GM10847 (cell line): ENCODE measurements around the gene NPHP4.

Source experiments
- POLR2A ChIP-seq: IDR thresholded peaks from 2 replicates; pipeline ENCODE4 v1.6.1; 2011; ENCODE audit not compliant: insufficient read length; ENCODE audit errors: extremely low read depth

The NPHP4 gene

DNA sequence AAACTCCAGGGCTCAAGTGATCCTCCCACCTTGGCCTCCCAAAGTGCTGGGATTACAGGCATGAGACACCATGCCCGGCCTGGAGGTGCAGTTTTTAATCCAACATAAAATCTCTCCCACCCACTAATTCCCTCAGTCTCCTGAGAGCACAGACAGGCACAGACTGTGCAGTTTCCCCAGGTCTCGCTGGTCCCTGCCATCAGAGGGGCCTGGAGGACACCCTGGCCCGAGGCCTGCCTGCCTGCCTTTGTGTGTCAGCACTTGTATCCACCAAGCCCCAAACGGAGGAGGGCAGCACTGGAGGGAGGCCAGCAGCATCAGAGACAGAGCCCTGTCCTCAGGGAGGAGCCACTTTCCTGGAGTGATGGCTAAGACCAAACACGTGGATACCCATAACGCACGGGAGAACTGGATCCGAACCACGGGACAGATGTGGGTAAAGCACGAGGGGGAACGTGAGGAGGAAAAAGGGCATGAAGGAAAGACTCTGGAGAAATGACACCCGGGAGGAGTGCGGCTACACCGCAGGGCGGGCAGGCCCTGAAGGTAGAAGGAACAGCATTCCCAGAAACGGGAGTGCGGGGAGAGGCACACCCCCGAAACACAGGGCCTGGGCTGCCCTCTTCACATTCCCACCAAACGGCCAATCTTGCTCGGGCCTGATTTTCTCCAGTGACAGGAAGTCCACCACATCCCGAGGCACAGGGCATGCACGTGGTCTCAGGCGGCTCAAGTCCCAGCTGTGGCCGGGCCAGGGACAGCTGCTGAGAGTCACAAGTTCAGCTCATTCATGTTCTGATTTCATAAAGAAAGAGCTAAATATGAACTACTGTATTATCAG lies 29.7 kb downstream of the NPHP4 start:
- TF ChIP-seq POLR2A = no peak

DNA sequence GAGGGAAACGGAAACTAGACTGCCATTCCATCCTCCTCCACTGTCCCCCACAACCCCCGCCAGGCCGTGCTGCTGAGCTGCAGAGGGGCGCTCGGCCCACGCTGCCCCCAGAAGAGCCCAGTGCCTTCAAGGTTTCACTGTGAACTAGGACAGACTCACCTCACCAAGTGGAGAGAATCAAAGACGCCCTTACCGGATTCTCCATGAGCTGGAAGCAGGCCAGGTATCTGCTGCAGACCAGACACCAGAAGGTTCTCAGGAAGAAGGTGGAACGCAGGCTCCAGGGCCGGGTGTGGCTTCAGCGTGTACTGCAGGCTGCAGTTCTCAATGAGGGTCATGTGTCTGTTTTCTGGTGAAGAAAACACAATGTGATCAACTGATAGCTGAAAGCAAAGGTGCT lies 30.6 kb downstream of the NPHP4 start:
- TF ChIP-seq POLR2A = no peak

DNA sequence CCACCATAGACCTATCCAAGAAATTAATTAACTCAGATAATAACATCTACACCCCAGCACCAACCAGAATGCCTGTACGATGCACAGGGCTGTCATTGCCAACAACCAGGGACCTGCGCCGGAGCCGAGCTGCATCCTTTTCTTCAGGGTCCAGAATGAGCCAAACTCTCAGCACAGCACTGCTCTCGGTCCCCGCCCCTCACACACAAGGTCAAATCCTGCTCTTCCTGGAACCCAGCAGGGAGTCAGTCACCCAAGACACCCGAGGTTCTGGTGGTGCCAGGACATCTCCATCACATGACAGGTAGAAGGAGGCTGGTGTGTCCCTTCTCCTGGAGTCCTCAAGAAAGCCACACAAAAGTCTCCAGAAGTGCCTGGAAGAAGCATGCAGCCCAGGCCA lies 31.9 kb downstream of the NPHP4 start:
- TF ChIP-seq POLR2A = no peak

DNA sequence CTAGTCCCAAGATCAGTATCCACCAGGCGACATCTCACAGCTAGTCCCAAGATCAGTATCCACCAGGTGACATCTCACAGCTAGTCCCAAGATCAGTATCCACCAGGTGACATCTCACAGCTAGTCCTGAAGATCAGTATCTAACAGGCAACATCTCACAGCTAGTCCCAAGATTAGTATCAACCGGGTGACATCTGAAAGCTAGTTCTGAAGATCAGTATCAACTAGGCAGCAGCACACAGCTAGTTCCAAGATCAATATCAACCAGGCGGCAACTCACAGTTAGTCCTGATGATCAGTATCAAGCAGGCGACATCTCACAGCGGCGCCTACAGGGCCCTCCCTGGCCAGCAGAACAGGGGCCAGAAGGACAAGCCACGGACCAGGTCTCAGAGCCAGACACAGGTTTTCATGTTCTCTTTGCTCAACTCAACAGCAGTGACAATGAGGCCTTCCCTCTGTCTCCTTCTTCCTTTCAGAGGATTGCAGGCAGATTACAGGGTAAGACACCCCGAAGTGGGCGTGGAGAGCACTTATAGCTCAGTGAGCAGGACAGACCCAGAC lies 32.5 kb downstream of the NPHP4 start:
- no peak for TF ChIP-seq POLR2A

DNA sequence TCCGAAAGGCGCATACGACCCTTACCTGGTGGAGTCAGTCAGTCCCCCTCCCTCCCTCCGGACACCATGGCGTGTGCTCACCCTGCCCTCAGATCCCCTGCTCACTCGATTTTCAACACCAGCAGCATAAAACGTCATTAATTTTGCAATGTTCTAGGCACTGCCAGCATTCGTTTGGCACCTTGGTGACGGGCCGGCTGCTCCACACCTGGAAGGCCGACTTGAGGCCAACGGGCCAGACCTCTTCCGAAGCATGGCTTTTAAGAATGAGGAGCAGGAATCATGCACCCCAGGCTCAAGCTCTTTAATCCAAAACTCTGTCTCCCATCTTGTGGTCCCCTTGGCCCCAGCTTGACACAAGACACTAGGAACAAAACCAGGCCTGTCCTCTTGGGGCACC lies 33.1 kb downstream of the NPHP4 start:
- TF ChIP-seq POLR2A = no peak

DNA sequence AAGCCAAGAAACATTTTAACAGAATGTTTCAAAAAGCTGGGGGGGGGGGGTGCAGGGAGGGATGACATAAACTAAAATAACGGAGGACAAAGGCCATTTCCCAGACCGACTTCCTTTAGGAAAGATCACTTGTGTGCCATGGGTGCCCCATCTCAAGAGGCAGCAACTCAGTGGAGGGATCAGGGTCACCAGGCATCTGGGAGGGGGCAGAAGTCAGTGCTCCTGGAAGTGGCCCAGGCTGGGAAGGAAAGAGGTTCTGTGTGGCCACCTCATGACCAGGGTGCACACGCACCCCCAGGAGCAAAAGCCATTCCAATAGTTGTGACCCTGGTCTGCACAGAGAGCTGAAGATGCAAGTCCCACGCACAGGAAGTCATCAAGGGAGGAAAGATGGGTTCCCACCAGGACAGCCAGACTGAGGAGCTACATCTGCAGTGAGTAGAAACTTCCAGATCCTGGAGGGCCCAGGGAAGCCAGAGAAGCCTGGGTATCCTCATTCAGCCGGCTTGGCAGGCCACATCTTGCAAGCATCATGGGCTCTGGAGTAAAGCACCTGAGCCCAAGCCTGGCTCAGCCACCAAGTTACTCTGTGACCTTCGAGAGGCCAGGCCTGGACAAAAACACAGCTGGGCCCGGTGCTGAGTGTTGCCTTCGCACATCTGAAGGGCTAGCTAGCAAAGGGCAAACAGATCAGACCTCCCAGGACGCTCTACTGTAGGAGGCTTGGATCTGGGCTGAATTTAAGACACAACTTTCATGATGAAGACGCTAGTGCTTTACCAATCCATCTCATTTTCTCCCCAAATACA lies 36.0 kb downstream of the NPHP4 start:
- TF ChIP-seq POLR2A = no peak

DNA sequence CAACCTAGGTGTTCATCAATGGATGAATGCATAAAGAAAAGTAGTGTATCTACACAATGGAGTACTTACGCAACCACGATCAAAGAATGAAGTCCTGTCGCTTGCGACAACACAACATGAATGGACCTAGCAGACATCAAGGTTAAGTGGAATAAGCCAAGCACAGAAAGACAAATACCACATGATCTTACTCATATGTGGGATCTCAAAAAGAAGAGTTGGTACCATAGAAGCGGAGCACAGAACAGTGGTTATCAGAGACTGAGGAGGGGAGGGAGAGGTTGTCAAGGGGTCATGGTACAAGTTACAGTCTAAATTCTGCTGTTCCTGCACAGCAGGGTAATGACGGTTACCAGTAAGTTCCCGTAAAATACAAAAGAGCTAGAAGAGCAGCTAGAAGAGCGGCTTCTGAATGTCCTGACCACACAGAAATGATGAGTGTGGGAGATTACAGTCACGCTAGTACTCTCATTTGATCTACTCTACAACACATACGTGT lies 36.7 kb downstream of the NPHP4 start:
- no peak for TF ChIP-seq POLR2A

DNA sequence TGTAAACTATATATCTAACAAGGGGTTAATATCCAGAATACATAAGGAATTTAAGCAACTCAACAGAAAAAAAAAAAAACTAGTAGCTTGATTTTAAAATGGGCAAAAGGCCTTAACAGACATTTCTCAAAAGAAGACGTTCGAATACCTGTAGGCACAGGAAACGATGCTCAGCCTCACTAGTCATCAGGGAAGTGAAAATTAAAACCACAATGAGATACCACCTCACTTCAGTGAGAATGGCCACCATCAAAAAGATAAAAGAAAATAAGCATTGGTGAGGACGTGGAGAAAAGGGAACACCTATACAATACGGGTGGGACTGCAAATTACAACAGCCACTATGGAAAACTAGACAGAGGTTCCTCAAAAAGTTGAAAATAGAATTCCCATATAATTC lies 37.3 kb downstream of the NPHP4 start:
- TF ChIP-seq POLR2A = no peak

DNA sequence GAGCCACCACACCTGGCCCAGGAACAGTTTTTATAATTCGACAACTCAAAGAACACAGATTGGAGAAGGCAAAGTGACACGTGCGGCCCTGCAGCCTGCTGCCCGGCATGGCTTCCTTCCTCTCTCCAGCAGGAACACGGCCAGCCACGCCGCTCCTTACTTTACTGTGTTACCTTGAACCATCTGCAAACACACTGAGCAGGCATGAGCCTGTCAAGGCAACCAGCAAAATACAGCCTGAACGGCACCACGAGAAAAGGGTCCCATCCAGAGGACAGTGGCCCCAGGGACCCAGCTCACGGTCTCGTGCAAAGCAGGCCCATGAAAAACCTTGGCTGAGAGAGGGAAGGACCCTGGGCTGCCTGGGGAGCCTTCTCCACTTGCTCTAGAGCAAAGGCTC lies 38.8 kb downstream of the NPHP4 start:
- TF ChIP-seq POLR2A = no peak

DNA sequence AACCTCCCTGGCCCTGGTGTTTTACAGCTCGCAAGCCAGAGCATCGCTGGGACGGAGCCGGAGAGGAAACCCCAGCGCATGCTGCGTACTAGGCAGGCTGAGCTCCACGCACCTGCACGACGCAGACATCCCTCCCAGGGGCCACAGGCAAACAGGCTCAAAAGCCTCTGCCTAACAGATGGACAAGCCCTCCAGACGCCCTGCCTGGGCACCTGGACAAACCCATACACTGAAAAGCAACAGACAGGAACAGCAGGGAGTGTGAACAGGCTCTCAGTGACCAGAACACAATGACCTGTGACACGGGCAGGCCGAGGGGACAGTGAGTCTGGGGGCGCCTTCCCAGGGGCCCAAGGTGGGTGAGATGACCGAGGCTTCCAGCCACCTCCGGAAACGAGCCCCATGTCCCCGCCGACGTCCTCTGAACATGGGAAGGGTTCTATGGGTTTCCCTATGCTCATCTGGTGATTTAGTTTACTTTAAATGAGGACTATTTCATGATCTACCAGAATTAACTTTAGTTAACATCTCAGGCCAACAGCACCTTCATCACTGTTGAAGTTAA lies 40.3 kb downstream of the NPHP4 start:
- TF ChIP-seq POLR2A = no peak

DNA sequence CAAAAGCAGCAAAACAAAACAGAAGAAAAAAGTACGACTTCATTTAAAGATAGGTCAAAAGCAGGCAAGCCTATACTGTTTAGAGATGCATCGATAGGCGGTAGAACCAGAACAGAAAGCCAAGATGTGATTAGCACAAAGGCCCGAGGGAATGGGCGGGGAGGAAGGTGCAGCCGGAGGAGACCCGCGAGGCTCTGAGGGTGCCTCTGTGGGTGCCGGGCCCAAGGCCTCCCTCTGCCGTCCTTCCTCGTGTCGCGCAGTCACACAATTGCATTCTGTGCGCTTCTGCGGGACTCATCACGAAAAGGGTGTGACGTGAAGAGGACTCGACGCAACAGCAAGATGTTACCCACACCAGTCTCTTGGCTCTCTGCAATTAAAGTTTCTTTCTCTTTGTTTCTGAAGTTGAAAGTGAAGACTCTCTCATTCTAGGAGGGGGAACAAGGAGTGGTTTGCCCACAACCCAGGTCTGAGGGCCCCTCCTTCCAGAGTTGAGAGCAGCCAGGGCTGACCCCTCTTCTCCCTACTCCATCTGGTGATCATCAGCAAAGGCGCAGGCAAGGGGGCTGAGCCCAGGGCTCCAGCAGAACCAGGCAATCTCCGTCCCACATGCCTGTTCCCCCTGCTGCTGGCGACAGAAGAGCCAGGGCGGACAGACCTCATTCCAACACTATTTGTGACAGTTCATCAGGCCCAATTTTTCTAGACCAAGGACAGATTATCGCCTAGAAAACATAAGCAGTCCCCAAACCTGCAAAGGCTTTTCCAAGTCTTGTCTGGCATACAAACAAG lies 41.0 kb downstream of the NPHP4 start:
- TF ChIP-seq POLR2A = no peak

DNA sequence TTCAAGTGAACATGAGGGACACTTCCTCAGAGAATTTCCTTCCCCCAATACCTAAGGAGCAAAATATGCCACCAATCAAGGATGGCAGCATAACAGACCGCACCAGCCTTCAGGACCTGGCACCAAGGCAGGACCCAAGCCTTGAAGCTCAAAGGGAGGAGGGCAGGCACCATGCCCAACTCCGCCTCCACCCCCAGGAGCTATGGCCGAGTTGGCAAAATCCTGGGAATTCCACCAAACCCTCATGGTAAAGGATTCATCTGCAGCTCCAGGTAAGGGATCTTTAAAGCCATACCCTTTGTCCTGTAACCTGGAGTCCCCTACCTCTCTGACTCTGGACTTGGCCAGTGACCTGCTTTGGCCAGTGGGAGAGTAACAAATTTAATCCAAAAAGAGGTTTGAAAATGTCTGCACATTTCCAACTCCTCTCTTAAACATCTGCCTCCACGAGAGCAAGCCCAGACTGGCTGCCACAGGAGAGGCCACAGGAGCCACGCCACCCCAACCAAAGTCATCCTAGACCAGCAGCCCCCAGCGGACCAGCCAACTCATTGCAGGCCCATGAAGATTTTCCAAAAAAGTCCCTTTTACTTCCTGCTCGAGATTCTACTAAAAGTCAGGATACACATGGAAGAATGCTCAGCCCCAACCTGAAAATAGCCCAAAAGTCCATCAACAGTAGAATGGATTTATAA lies 41.9 kb downstream of the NPHP4 start:
- TF ChIP-seq POLR2A = no peak

DNA sequence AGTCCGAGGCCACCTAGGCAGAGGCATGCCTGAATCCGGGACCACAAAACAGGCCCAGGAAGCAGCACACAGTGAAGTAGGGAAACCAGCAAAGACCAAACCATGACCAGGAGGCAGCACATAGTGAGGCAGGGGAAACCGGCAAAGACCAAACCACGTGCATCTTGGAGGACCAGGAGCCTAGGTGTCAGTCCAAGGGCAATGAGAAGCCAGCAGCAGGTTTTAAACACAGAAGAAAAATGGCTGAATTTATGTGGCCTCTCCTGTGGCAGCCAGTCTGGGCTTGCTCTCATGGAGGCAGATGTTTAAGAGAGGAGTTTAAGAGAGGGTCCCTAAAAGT lies 42.5 kb downstream of the NPHP4 start:
- TF ChIP-seq POLR2A = no peak

DNA sequence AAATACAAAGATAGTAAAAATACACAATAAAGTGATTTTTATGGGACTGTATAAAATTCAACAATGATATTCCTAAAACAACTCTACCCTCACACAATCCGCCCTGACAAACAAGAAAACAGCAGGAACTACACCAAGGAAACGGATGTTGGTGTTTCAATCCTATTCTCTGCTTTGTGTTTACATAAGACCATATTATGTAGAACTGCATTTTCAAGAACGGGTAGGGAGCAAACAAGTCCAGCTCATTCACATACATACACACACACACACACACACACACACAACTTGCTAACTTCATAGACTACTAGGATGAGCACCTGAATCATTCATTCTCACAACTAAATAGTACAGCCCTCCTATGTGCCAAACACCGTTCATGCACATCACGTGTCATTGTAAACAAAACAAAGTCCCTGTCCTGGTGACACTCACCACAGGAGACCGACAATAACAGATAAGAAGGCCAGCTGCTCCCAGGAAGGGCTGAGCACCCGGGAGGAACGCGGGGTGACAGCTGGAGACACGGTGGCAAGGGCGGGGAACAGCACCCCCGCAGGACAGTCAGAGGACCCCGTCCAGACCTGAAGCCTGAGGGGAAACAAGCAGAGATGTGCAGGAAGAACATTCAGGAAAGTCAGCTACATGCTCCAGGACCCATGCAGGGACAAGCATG lies 43.0 kb downstream of the NPHP4 start:
- no peak for TF ChIP-seq POLR2A
